ENCODE data around the gene METTL1.
"Not testable (repeated sequence)": the region's sequence is repeated elsewhere in the genome, so short reads cannot be mapped to it uniquely, and the experiment has no call there.

METTL1 gene

DNA sequence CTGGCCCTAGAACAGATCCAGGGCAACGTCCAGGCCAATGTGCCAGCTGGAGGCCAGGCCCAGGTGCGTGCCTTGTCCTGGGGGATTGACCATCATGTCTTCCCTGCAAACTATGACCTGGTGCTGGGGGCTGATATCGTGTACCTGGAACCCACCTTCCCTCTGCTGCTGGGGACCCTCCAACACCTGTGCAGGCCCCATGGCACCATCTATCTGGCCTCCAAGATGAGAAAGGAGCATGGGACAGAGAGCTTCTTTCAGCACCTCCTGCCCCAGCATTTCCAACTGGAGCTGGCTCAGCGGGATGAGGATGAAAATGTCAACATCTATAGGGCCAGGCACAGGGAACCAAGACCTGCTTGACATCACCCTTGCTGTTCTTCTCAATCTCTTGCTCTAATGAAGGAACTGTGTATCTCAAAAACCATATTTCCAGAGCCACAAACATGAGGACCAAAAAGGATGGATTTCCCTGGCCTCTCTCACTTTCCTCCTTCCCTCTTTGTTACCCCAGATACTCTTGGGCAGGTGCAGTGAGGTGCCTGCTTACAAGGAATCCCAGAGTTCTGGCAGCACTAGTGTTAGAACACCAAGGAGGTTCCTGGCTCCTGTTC, 8.5 kb upstream of the METTL1 start:
- Mint-ChIP-seq H3K27ac (no peak overlapping the region), H3K4me3 (no peak overlapping the region), H3K4me1 (peaks cover 23% of the 10 kb centered on the region), H3K9me3 (no peaks in the 10 kb centered on the region), H3K27me3 (no peaks in the 10 kb centered on the region)
- no peak for DNase-seq
- no peak for ATAC-seq

GRCh38 chr12:57779736-57780135, 7.8 kb upstream of the METTL1 start:
- no peak overlapping the region for H3K27ac Mint-ChIP-seq
- peaks cover 23% of the 10 kb centered on the region for H3K4me1 Mint-ChIP-seq
- DNase-seq = no peak
- H3K27me3 Mint-ChIP-seq = no peaks in the 10 kb centered on the region
- no peak overlapping the region for H3K4me3 Mint-ChIP-seq
- ATAC-seq = no peak
- no peaks in the 10 kb centered on the region for H3K9me3 Mint-ChIP-seq

- Mint-ChIP-seq H3K9me3 (no peaks in the 10 kb centered on the region), H3K4me3 (no peak overlapping the region), H3K27me3 (no peaks in the 10 kb centered on the region), H3K27ac (no peak overlapping the region), H3K4me1 (peaks cover 17% of the 10 kb centered on the region)
- DNase-seq (no peak), ATAC-seq (no peak)
Observed at GRCh38 chr12:57777911-57778310, 6.0 kb upstream of the METTL1 start.

- Mint-ChIP-seq H3K4me3 (no peak overlapping the region), H3K4me1 (peaks cover 16% of the 10 kb centered on the region), H3K9me3 (no peaks in the 10 kb centered on the region), H3K27ac (no peak overlapping the region), H3K27me3 (no peaks in the 10 kb centered on the region)
- ATAC-seq (no peak), DNase-seq (no peak)
Observed at GRCh38 chr12:57777367-57777766, 5.5 kb upstream of the METTL1 start.

- no peaks in the 10 kb centered on the region for H3K9me3 Mint-ChIP-seq
- H3K4me3 Mint-ChIP-seq = no peak overlapping the region
- peaks cover 13% of the 10 kb centered on the region for H3K4me1 Mint-ChIP-seq
- ATAC-seq (no peak), DNase-seq (no peak)
- no peak overlapping the region for H3K27ac Mint-ChIP-seq
- no peaks in the 10 kb centered on the region for H3K27me3 Mint-ChIP-seq
Observed at GRCh38 chr12:57776247-57776587, 4.3 kb upstream of the METTL1 start.

- no peaks in the 10 kb centered on the region for H3K27me3 Mint-ChIP-seq
- H3K4me3 Mint-ChIP-seq = no peak overlapping the region
- no peaks in the 10 kb centered on the region for H3K9me3 Mint-ChIP-seq
- H3K27ac Mint-ChIP-seq = no peak overlapping the region
- H3K4me1 Mint-ChIP-seq = peaks cover 18% of the 10 kb centered on the region
- ATAC-seq (no peak), DNase-seq (no peak)
Observed at GRCh38 chr12:57775563-57776246, 3.8 kb upstream of the METTL1 start.

- Mint-ChIP-seq H3K9me3 (no peaks in the 10 kb centered on the region), H3K27ac (no peak overlapping the region), H3K27me3 (no peaks in the 10 kb centered on the region), H3K4me1 (peaks cover 25% of the 10 kb centered on the region), H3K4me3 (no peak overlapping the region)
- ATAC-seq (no peak), DNase-seq (no peak)
Observed at GRCh38 chr12:57775044-57775443, 3.1 kb upstream of the METTL1 start.

DNA sequence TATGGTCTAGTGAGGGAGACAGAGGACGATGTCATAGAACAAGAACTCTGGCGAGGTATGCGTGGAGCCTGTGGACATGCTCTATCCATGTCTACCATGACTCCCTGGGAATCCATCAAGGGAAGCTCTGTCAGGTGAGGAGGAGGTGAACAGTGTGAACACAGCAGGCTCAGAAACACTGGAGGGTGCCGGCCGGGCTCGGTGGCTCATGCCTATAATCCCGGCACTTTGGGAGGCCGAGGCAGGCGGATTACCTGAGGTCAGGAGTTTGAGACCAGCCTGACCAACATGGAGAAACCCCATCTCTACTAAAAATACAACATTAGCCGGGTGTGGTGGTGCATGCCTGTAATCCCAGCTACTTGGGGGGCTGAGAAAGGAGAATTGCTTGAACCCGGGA, 2.7 kb upstream of the METTL1 start:
- H3K27ac Mint-ChIP-seq, H3K9me3 Mint-ChIP-seq, ATAC-seq, H3K4me3 Mint-ChIP-seq, H3K27me3 Mint-ChIP-seq, DNase-seq: not testable (repeated sequence)
- H3K4me1 Mint-ChIP-seq = peaks cover 29% of the 10 kb centered on the region

- Mint-ChIP-seq H3K9me3 (no peaks in the 10 kb centered on the region), H3K4me1 (peaks cover 30% of the 10 kb centered on the region), H3K27ac (peak within 1 kb of the TSS; percentile 98 to 99), H3K27me3 (no peaks in the 10 kb centered on the region), H3K4me3 (peak within 1 kb of the TSS; percentile 99)
- DNase-seq (no peak), ATAC-seq (peak; percentile 46)
Observed at GRCh38 chr12:57772429-57773322, 771 bp upstream of the METTL1 start, which contains the start of gene EEF1AKMT3. Gene EEF1AKMT3 (plus strand): TSS chr12:57772614. CDS start chr12:57772725, 111 bp downstream.

- peaks cover 5% of the 10 kb centered on the region for H3K27me3 Mint-ChIP-seq
- ATAC-seq = peak; percentile 81
- peak overlapping the region; percentile 99 for H3K4me3 Mint-ChIP-seq
- peak in 1 of 2 donors; percentile 89 for DNase-seq
- H3K27ac Mint-ChIP-seq = peak overlapping the region; percentile 98 to 99
- no peaks in the 10 kb centered on the region for H3K9me3 Mint-ChIP-seq
- H3K4me1 Mint-ChIP-seq = peaks cover 43% of the 10 kb centered on the region
Observed at GRCh38 chr12:57771236-57771872, 551 bp downstream of the METTL1 start.

DNA sequence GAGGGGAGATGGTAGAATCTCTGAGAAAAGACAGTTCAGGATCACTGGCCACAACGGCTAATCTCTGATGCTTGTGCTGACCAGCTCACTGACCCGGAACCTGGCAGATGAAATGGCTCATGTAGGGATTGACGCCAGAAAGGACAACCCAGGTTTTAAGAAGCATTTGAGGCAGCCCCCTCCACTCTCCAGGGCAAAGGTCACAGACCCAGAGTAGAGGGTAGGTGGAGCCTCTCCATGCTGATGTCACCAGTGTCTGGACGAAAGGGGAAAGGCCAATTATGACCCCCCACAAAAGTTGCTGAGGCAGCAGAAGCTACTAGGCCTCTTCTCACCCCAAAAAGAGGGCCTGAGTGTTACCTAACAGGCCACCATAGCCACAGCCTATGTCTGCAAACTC, 1.2 kb downstream of the METTL1 start:
- H3K27me3 Mint-ChIP-seq = peaks cover 8% of the 10 kb centered on the region
- H3K27ac Mint-ChIP-seq = no peak overlapping the region
- H3K4me3 Mint-ChIP-seq = peak overlapping the region in 1 of 2 donors; percentile 99
- DNase-seq (no peak), ATAC-seq (no peak)
- H3K4me1 Mint-ChIP-seq = peaks cover 49% of the 10 kb centered on the region
- no peaks in the 10 kb centered on the region for H3K9me3 Mint-ChIP-seq

DNA sequence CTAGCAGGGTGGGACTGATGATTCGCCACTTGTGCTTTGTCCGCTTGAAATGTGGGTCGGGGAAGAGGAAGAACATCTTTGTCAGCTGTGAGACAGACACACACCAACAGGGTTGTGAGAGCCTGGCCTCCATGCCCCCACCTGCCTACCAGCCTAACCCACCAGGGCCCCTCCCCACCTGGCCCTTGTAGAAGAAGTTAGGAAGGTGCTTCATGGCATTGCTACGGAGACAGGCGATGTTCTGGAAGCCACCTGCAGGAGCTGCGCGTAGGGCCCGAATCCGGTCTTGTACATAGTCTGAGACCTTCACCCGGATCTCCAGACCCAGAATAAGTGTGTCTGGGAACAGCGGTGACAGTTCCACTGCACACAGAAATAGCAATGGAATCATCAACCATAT, 2.3 kb downstream of the METTL1 start:
- no peaks in the 10 kb centered on the region for H3K9me3 Mint-ChIP-seq
- peak overlapping the region in 1 of 2 donors; percentile 10 for H3K4me3 Mint-ChIP-seq
- H3K27me3 Mint-ChIP-seq = peaks cover 8% of the 10 kb centered on the region
- DNase-seq (no peak), ATAC-seq (no peak)
- peaks cover 61% of the 10 kb centered on the region for H3K4me1 Mint-ChIP-seq
- H3K27ac Mint-ChIP-seq = no peak overlapping the region

DNA sequence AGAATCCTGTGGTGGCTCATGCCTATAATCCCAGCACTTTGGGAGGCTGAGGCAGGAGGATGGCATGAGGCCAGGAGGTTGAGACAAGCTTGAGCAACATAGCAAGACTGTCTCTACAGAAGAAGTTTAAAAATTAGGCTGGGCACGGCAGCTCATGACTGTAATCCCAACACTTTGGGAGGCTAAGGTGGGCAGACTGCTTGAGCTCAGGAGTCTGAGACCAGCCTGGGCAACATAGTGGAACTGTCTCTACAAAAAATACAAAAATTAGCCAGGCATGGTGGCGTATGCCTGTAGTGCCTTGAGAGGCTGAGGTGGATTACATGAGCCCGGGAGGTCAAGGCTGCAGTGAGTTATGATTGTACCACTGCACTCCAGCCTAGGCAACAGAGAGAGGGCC, 4.0 kb downstream of the METTL1 start:
- H3K4me3 Mint-ChIP-seq = no peak overlapping the region
- peaks cover 71% of the 10 kb centered on the region for H3K4me1 Mint-ChIP-seq
- no peaks in the 10 kb centered on the region for H3K9me3 Mint-ChIP-seq
- H3K27me3 Mint-ChIP-seq = peaks cover 8% of the 10 kb centered on the region
- no peak for ATAC-seq
- DNase-seq = no peak
- no peak overlapping the region for H3K27ac Mint-ChIP-seq

GRCh38 chr12:57767305-57767698, 4.6 kb downstream of the METTL1 start:
- Mint-ChIP-seq H3K9me3 (no peaks in the 10 kb centered on the region), H3K27me3 (peaks cover 8% of the 10 kb centered on the region), H3K4me3 (no peak overlapping the region), H3K27ac (no peak overlapping the region), H3K4me1 (peaks cover 68% of the 10 kb centered on the region)
- DNase-seq = no peak
- no peak for ATAC-seq

DNA sequence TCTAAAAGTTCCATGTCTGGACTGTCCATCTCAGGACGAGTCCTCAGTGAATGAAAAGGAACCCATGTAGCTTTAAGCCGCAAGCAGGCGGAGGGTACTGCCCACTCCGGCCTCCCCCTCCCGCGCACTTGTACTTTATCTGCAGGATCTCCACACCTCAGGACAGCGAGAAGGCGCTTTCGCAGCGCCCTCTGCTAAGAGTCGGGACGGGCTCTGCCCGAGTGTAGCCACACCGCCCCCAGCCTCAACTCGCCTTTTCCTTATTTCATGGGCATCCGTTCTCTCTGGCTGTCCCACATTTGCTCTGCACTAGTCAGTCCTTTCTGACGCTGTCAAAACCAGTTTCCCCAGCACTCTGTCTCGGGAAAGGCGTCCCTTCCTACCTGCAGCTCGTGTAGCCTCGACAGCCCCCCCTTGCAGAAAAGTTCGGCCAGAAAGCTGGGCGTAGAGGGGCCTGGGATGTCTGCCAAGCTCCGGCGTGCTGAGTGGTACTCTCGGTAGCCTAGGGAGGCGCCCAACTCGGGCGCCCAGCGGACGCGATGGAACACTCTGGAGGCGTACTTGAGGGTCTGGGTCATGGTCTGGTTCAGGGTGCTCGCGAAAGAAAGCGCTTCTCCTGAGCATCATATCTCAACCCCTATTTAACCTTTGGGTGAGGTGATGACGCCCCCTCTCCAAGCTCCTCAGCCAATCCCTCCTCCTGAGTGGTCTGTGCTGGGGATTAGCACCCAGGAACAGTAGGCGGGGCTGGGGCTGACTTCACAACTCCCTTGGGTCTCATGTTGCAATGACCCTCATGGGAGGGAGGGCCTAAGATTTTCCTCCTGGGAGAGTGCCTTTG, 5.2 kb downstream of the METTL1 start, which contains the start of gene CYP27B1:
Gene CYP27B1 (minus strand): TSS at position 615 of the 841 bp plus-strand sequence. CDS start 37 bp downstream, at position 578.
- no peak for DNase-seq
- peak within 1 kb of the TSS; percentile 88 to 97 for H3K4me3 Mint-ChIP-seq
- no peak within 1 kb of the TSS for H3K27ac Mint-ChIP-seq
- no peaks in the 10 kb centered on the region for H3K9me3 Mint-ChIP-seq
- H3K4me1 Mint-ChIP-seq = peaks cover 69% of the 10 kb centered on the region
- ATAC-seq = peak; percentile 34
- peaks cover 8% of the 10 kb centered on the region for H3K27me3 Mint-ChIP-seq
